DND-41 (cell line): ENCODE results near the gene AKAP1.
"Not testable (repeated sequence)": the region's sequence is repeated elsewhere in the genome, so short reads cannot be mapped to it uniquely, and the experiment has no call there.

Source experiments
- ATAC-seq: fragments of 200-7000 bp; cut with Tn5 transposase; 3 replicates; pipeline ENCODE4 v1.9.1; 2021; ENCODE audit warnings: low read depth; ENCODE audit not compliant: insufficient read depth
- DNase-seq: peaks from one replicate; pipeline ENCODE4 v3.0.0-alpha.2; 2020
- H2AFZ ChIP-seq: 2 replicates; pipeline ENCODE4 v1.6.0; 2012; ENCODE audit warnings: low read depth, low read length
- H3K27ac ChIP-seq: 2 replicates; pipeline ENCODE4 v1.5.1; 2012; ENCODE audit warnings: low read length, inconsistent platforms
- H3K27me3 ChIP-seq: fragments of 200-600 bp; sonication (generic); 2 replicates; pipeline ENCODE4 v1.6.0; 2012; ENCODE audit warnings: low read length, mild to moderate bottlenecking, inconsistent platforms; ENCODE audit not compliant: insufficient read depth, poor library complexity
- H3K36me3 ChIP-seq: 2 replicates; pipeline ENCODE4 v1.5.1; 2012; ENCODE audit warnings: low read length, inconsistent platforms; ENCODE audit not compliant: insufficient read depth
- H3K4me1 ChIP-seq: 2 replicates; pipeline ENCODE4 v1.5.1; 2012; ENCODE audit warnings: mild to moderate bottlenecking, low read length; ENCODE audit not compliant: insufficient read depth
- H3K4me2 ChIP-seq: 2 replicates; pipeline ENCODE4 v1.6.0; 2012; ENCODE audit warnings: mild to moderate bottlenecking, moderate library complexity, low read length, inconsistent platforms; ENCODE audit not compliant: insufficient read depth
- H3K4me3 ChIP-seq, 2 experiments: fragments of 200-600 bp in 1 of 2; shearing (Covaris generic) in 1 of 2; 2 replicates each; pipeline ENCODE4 v1.5.1; 2012 to 2016; ENCODE audit warnings: inconsistent platforms in 2 of 2, low read length in 2 of 2, mild to moderate bottlenecking in 2 of 2, low read depth in 1 of 2, moderate library complexity in 1 of 2
- H3K79me2 ChIP-seq: 2 replicates; pipeline ENCODE4 v1.6.0; 2012; ENCODE audit warnings: low read length, inconsistent platforms; ENCODE audit not compliant: insufficient read depth
- H3K9ac ChIP-seq: 2 replicates; pipeline ENCODE4 v1.6.0; 2012; ENCODE audit warnings: low read depth, mild to moderate bottlenecking, inconsistent platforms, low read length, moderate library complexity
- H3K9me3 ChIP-seq: 2 replicates; pipeline ENCODE4 v1.5.1; 2012; ENCODE audit warnings: low read length, moderate library complexity, mild to moderate bottlenecking, inconsistent platforms; ENCODE audit not compliant: insufficient read depth, severe bottlenecking
- H4K20me1 ChIP-seq: 2 replicates; pipeline ENCODE4 v1.6.0; 2012; ENCODE audit warnings: low read length; ENCODE audit not compliant: insufficient read depth
- CTCF ChIP-seq: IDR thresholded peaks from 2 replicates; pipeline ENCODE4 v1.5.1; 2012; ENCODE audit warnings: borderline replicate concordance, low read length, moderate library complexity, mild to moderate bottlenecking; ENCODE audit not compliant: poor library complexity, severe bottlenecking; ENCODE audit errors: extremely low read depth
- EZH2 ChIP-seq: IDR thresholded peaks from 3 replicates; pipeline ENCODE4 v1.6.1; 2012; ENCODE audit warnings: borderline replicate concordance, low read depth, mild to moderate bottlenecking, moderate library complexity, low read length, inconsistent platforms; ENCODE audit not compliant: severe bottlenecking

The AKAP1 gene

DNA sequence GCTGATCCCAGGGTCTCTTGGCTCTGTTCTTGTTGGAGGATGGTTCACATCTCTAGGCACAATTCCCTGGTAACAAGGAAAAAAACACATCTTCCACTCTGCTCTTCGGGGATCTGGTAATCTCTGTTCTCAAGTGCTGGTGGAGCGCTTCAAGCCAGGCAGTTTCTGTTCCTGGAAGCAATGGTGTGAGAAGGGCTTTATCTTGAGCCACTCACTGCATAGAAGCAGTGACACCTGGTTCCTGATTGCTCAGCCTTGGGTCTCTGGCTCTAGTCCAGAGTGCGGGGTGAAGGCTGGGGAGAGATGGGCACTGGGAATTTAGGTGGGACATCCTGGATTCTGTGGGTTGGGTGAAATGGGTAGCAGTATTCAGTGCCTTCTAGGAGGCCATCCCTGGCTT, 14.1 kb downstream of the AKAP1 start:
- no peaks in the 10 kb centered on the region for H3K27me3 ChIP-seq
- H3K27ac ChIP-seq: no peak overlapping the region
- DNase-seq: no peak
- no peak overlapping the region for H3K9ac ChIP-seq
- peaks cover 5% of the 10 kb centered on the region; the same call in 1 of the 2 replicates for H3K4me1 ChIP-seq
- no peaks in the 10 kb centered on the region for H3K9me3 ChIP-seq
- no peak for ATAC-seq
- no peak overlapping the region for H2AFZ ChIP-seq
- no peak overlapping the region for H3K4me2 ChIP-seq
- H3K79me2 ChIP-seq: peaks cover 89% of the 10 kb centered on the region
- peaks cover 81% of the 10 kb centered on the region for H4K20me1 ChIP-seq
- no peak overlapping the region for H3K4me3 ChIP-seq
- H3K36me3 ChIP-seq: peaks cover 2% of the 10 kb centered on the region; the same call in 1 of the 2 replicates
- TF ChIP-seq EZH2: no peak
- TF ChIP-seq CTCF: no peak

DNA sequence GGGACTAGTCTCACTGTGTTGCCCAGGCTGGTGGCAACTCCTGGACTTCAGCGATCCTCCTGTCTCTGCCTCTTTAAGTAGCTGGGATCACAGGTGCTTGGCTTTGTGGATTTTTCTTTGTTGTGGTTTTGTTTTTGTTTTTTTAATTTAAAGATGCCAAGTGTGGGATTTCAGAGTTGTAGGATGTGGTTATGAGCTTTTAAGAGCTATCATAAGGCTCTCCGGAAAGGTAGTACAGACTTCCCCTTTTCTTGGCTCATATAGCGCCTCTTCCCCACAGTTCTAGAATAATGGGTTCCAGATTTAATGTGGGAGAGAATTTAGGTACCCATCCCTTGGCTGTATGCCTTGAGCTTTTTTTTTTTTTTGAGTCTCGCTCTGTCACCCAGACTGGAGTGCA, 17.1 kb downstream of the AKAP1 start:
- DNase-seq (peak; percentile 17), ATAC-seq (peak; percentile 83)
- peaks cover 5% of the 10 kb centered on the region; the same call in 1 of the 2 replicates for H3K4me1 ChIP-seq
- TF ChIP-seq EZH2: no peak
- TF ChIP-seq CTCF: no peak
- no peak overlapping the region for H3K4me3 ChIP-seq
- no peaks in the 10 kb centered on the region for H3K27me3 ChIP-seq
- no peak overlapping the region for H3K4me2 ChIP-seq
- peaks cover 87% of the 10 kb centered on the region for H4K20me1 ChIP-seq
- no peak overlapping the region for H3K9ac ChIP-seq
- peaks cover 22% of the 10 kb centered on the region for H3K36me3 ChIP-seq
- H3K27ac ChIP-seq: no peak overlapping the region
- H2AFZ ChIP-seq: no peak overlapping the region
- no peaks in the 10 kb centered on the region for H3K9me3 ChIP-seq
- peaks cover 86% of the 10 kb centered on the region for H3K79me2 ChIP-seq

- H3K4me1 ChIP-seq, H3K4me3 ChIP-seq, H2AFZ ChIP-seq, H3K27me3 ChIP-seq, DNase-seq, H3K9me3 ChIP-seq, H3K27ac ChIP-seq, ATAC-seq, H3K9ac ChIP-seq, H3K4me2 ChIP-seq: not testable (repeated sequence)
- Histone ChIP-seq H3K79me2 (peaks cover 85% of the 10 kb centered on the region), H3K36me3 (peaks cover 22% of the 10 kb centered on the region), H4K20me1 (peaks cover 84% of the 10 kb centered on the region)
These were observed 17.6 kb downstream of the AKAP1 start for GRCh38 chr17:57102660-57103059.

- ATAC-seq: no peak
- Histone ChIP-seq H2AFZ (no peak overlapping the region), H3K79me2 (peaks cover 70% of the 10 kb centered on the region), H4K20me1 (peaks cover 81% of the 10 kb centered on the region), H3K4me2 (no peak overlapping the region), H3K27ac (no peak overlapping the region), H3K4me1 (peaks cover 5% of the 10 kb centered on the region; the same call in 1 of the 2 replicates), H3K27me3 (no peaks in the 10 kb centered on the region), H3K9ac (no peak overlapping the region), H3K9me3 (no peaks in the 10 kb centered on the region), H3K4me3 (no peak overlapping the region), H3K36me3 (peaks cover 31% of the 10 kb centered on the region)
- DNase-seq: no peak
- TF ChIP-seq CTCF (no peak), EZH2 (no peak)
These were observed 19.6 kb downstream of the AKAP1 start for GRCh38 chr17:57104461-57105175.
